MCF 10A (cell line): ENCODE measurements around the gene HCFC1. TPM values are rescaled to one million over a fixed set of nuclear protein-coding genes. Genes with fewer than 3 reads are reported as not detected.

Experiments
- BruUV-seq: library from RNA; stranded (reverse); fragments of 400-500 nt; replicated peaks from 2 replicates; lab custom pipeline; 2021; lab: Mats Ljungman, UMichigan
- CTCF ChIA-PET: fragments of 300-600 bp; sonication (Branson Sonifier 250); formaldehyde crosslinking; extraction: SDS; loops from one replicate; lab custom pipeline; 2021; ENCODE audit warnings: antibody characterized with exemption, inconsistent platforms; lab: Yijun Ruan, JAX
- POLR2A ChIA-PET: fragments of 300-600, 350-650 bp; sonication (Branson Sonifier 250); formaldehyde crosslinking; extraction: SDS; loops from one replicate; lab custom pipeline; 2020; ENCODE audit warnings: antibody characterized with exemption, inconsistent platforms; lab: Yijun Ruan, JAX
- DNase-seq: peaks from one replicate; pipeline ENCODE4 v3.0.0-alpha.2; 2018; ENCODE audit not compliant: unreplicated experiment
- H3K27ac Mint-ChIP-seq: one replicate; pipeline ENCODE4 v1.8.0; 2022; ENCODE audit warnings: mild to moderate bottlenecking, low read depth, mixed read lengths; ENCODE audit not compliant: unreplicated experiment
- H3K27me3 Mint-ChIP-seq: one replicate; pipeline ENCODE4 v1.8.0; 2022; ENCODE audit warnings: mixed read lengths; ENCODE audit not compliant: insufficient read depth, unreplicated experiment
- H3K36me3 Mint-ChIP-seq: one replicate; pipeline ENCODE4 v1.8.0; 2022; ENCODE audit warnings: mild to moderate bottlenecking, moderate library complexity, mixed read lengths; ENCODE audit not compliant: insufficient read depth, unreplicated experiment
- H3K4me1 Mint-ChIP-seq: one replicate; pipeline ENCODE4 v1.8.0; 2022; ENCODE audit warnings: mixed read lengths; ENCODE audit not compliant: insufficient read depth, unreplicated experiment
- H3K4me3 Mint-ChIP-seq: one replicate; pipeline ENCODE4 v1.8.0; 2022; ENCODE audit warnings: mild to moderate bottlenecking, moderate library complexity, mixed read lengths; ENCODE audit not compliant: unreplicated experiment
- H3K9me3 Mint-ChIP-seq: one replicate; pipeline ENCODE4 v1.8.0; 2022; ENCODE audit warnings: mixed read lengths; ENCODE audit not compliant: unreplicated experiment
- CTCF ChIP-seq: fragments of 200-600 bp; IDR thresholded peaks from one replicate; pipeline ENCODE4 v1.8.0; 2022; ENCODE audit warnings: antibody characterized with exemption, mild to moderate bottlenecking; ENCODE audit not compliant: unreplicated experiment
- intact Hi-C: fragments of 100-400 bp; cut with micrococcal nuclease; formaldehyde crosslinking; loops from 2 replicates; pipeline ENCODE4 v1.14.1; 2022
- total RNA-seq: library from RNA; stranded (reverse); gene quantifications from 2 replicates; pipeline ENCODE4 v1.2.3, GENCODE V29; 2022

HCFC1 gene
- total RNA-seq, 1 experiment from 2014 or later, result 44.5 TPM

GRCh38 chrX:153960077-153960476 lies 11.5 kb downstream of the HCFC1 start:
- H3K4me3 Mint-ChIP-seq, result no peak overlapping the region
- TF ChIP-seq CTCF, result no peak
- no peaks in the 10 kb centered on the region for H3K9me3 Mint-ChIP-seq
- ChIA-PET CTCF (interaction anchor here (0.6 kb wide), 1 partner anchor 13 kb away, joined by 4 read pairs; no protein-coding TSS in a partner anchor), POLR2A (no interaction called here)
- H3K27me3 Mint-ChIP-seq, result no peaks in the 10 kb centered on the region
- DNase-seq, result no peak
- intact Hi-C loops, result no loop called here
- BruUV-seq, result no TSS peak
- no peak overlapping the region for H3K27ac Mint-ChIP-seq
- no peaks in the 10 kb centered on the region for H3K4me1 Mint-ChIP-seq
- peaks cover 65% of the 10 kb centered on the region for H3K36me3 Mint-ChIP-seq

- H3K27me3 Mint-ChIP-seq, result no peaks in the 10 kb centered on the region
- TF ChIP-seq CTCF, result no peak
- H3K27ac Mint-ChIP-seq, result no peak overlapping the region
- ChIA-PET POLR2A (no interaction called here), CTCF (interaction anchor here (0.5 kb wide), 1 partner anchor 420 kb away, joined by 3 read pairs; no protein-coding TSS in a partner anchor)
- H3K36me3 Mint-ChIP-seq, result peaks cover 65% of the 10 kb centered on the region
- no TSS peak for BruUV-seq
- no peaks in the 10 kb centered on the region for H3K9me3 Mint-ChIP-seq
- intact Hi-C loops, result no loop called here
- H3K4me3 Mint-ChIP-seq, result no peak overlapping the region
- no peak for DNase-seq
- no peaks in the 10 kb centered on the region for H3K4me1 Mint-ChIP-seq
These were observed 12.0 kb downstream of the HCFC1 start for GRCh38 chrX:153959649-153960048.

GRCh38 chrX:153958605-153959004 lies 13.0 kb downstream of the HCFC1 start:
- BruUV-seq, result no TSS peak
- Mint-ChIP-seq H3K9me3 (no peaks in the 10 kb centered on the region), H3K4me3 (no peak overlapping the region), H3K4me1 (no peaks in the 10 kb centered on the region), H3K27ac (no peak overlapping the region), H3K27me3 (no peaks in the 10 kb centered on the region), H3K36me3 (peaks cover 71% of the 10 kb centered on the region)
- no peak for TF ChIP-seq CTCF
- DNase-seq, result no peak
- ChIA-PET POLR2A (interaction anchor here (0.7 kb wide), 1 partner anchor 274 kb away, joined by 4 read pairs; no protein-coding TSS in a partner anchor), CTCF (interaction anchor here (0.7 to 2.4 kb wide), 3 partner anchors 8 to 123 kb away, joined by 3 to 5 read pairs (median 4); no protein-coding TSS in a partner anchor)
- intact Hi-C loops, result no loop called here

GRCh38 chrX:153957224-153957623 lies 14.4 kb downstream of the HCFC1 start:
- intact Hi-C loops, result no loop called here
- no peak overlapping the region for H3K27ac Mint-ChIP-seq
- H3K4me1 Mint-ChIP-seq, result no peaks in the 10 kb centered on the region
- H3K9me3 Mint-ChIP-seq, result no peaks in the 10 kb centered on the region
- ChIA-PET POLR2A (no interaction called here), CTCF (interaction anchor here (2.4 kb wide), 1 partner anchor 9 kb away, joined by 5 read pairs; no protein-coding TSS in a partner anchor)
- DNase-seq, result no peak
- peaks cover 78% of the 10 kb centered on the region for H3K36me3 Mint-ChIP-seq
- no TSS peak for BruUV-seq
- H3K27me3 Mint-ChIP-seq, result no peaks in the 10 kb centered on the region
- no peak overlapping the region for H3K4me3 Mint-ChIP-seq
- no peak for TF ChIP-seq CTCF
